GM23248 (cell line): ENCODE results near the gene RUNDC3A. TPM values are rescaled to one million over a fixed set of nuclear protein-coding genes. Genes with fewer than 3 reads are reported as not detected.

ENCODE experiments used
- DNase-seq: peaks from one replicate; pipeline ENCODE4 v3.0.0-alpha.2; 2015
- H2AFZ ChIP-seq: fragments of 200-600 bp; sonication (generic); 2 replicates; pipeline ENCODE4 v1.6.1; 2016; ENCODE audit warnings: antibody characterized with exemption
- H3F3A ChIP-seq: fragments of 200-600 bp; sonication (generic); 2 replicates; pipeline ENCODE4 v1.6.1; 2016; ENCODE audit warnings: mild to moderate bottlenecking, antibody characterized with exemption, mixed run types; ENCODE audit not compliant: insufficient read depth
- H3K27ac ChIP-seq: fragments of 200-600 bp; sonication (generic); 2 replicates; pipeline ENCODE4 v1.5.1; 2016; ENCODE audit warnings: mild to moderate bottlenecking
- H3K27me3 ChIP-seq: fragments of 200-600 bp; sonication (generic); replicated peaks from 2 replicates; pipeline ENCODE4 v1.6.1; 2016; ENCODE audit warnings: mild to moderate bottlenecking; ENCODE audit not compliant: insufficient read depth
- H3K36me3 ChIP-seq: fragments of 200-600 bp; sonication (generic); 2 replicates; pipeline ENCODE4 v1.6.1; 2016; ENCODE audit warnings: low read depth, mild to moderate bottlenecking
- H3K4me1 ChIP-seq: fragments of 200-600 bp; sonication (generic); 2 replicates; pipeline ENCODE4 v1.6.1; 2016; ENCODE audit warnings: mild to moderate bottlenecking; ENCODE audit not compliant: insufficient read depth
- H3K4me2 ChIP-seq: fragments of 200-600 bp; sonication (generic); one replicate; pipeline ENCODE4 v1.6.1; 2016; ENCODE audit warnings: mild to moderate bottlenecking; ENCODE audit not compliant: unreplicated experiment
- H3K4me3 ChIP-seq: fragments of 200-600 bp; sonication (generic); 2 replicates; pipeline ENCODE4 v1.5.1; 2016; ENCODE audit warnings: mild to moderate bottlenecking
- H3K79me2 ChIP-seq: fragments of 200-600 bp; sonication (generic); 2 replicates; pipeline ENCODE4 v1.6.1; 2016; ENCODE audit warnings: mild to moderate bottlenecking; ENCODE audit not compliant: insufficient read depth
- H3K9ac ChIP-seq: fragments of 200-600 bp; sonication (generic); 2 replicates; pipeline ENCODE4 v1.6.1; 2016; ENCODE audit warnings: mild to moderate bottlenecking
- H3K9me2 ChIP-seq: fragments of 200-600 bp; sonication (generic); 2 replicates; pipeline ENCODE4 v1.6.1; 2016; ENCODE audit warnings: mixed run types, mild to moderate bottlenecking, moderate library complexity; ENCODE audit not compliant: insufficient read depth
- H3K9me3 ChIP-seq: fragments of 200-600 bp; sonication (generic); one replicate; pipeline ENCODE4 v1.6.1; 2017; ENCODE audit warnings: low read depth
- H4K20me1 ChIP-seq: fragments of 200-600 bp; sonication (generic); 2 replicates; pipeline ENCODE4 v1.6.0; 2016; ENCODE audit not compliant: insufficient read depth
- EZH2 ChIP-seq: fragments of 200-600 bp; sonication (generic); IDR thresholded peaks from 2 replicates; pipeline ENCODE4 v1.6.1; 2018; ENCODE audit warnings: antibody characterized with exemption, mild to moderate bottlenecking; ENCODE audit not compliant: insufficient read depth, poor library complexity, severe bottlenecking
- EZH2phosphoT487 ChIP-seq: fragments of 200-600 bp; sonication (generic); IDR thresholded peaks from 2 replicates; pipeline ENCODE4 v1.6.1; 2018; ENCODE audit warnings: antibody characterized with exemption, moderate library complexity, mild to moderate bottlenecking, low read depth; ENCODE audit not compliant: insufficient read depth
- WGBS, 2 experiments: methylation state at CpG; one replicate each; pipeline ENCODE4 v1.1.6; 2015 to 2017; ENCODE audit warnings: low lambda C conversion rate in 2 of 2, low coverage in 1 of 2; ENCODE audit errors: missing lambda C conversion rate in 2 of 2; 5-methylcytosine and 5-hydroxymethylcytosine counted together
- in situ Hi-C: fragments of 300-500 bp; cut with MboI; formaldehyde crosslinking; loops from 2 replicates; pipeline ENCODE4 v1.15.0; 2020
- polyA plus RNA-seq: library from polyadenylated mRNA; unstranded; fragments of >200 nt; fragmentation: Nextera tagmentation; extraction: Ambion mirVana; gene quantifications from 2 replicates; pipeline ENCODE4 v1.2.1, GENCODE V29; 2016
- total RNA-seq: library from RNA; depleted of rRNA; stranded (reverse); fragments of >200 nt; shearing (Covaris generic); gene quantifications from 2 replicates; pipeline ENCODE4 v1.2.3, GENCODE V29; 2014

RUNDC3A gene
- total and polyA plus RNA-seq, 2 experiments from 2014 or later: 0.11 to 0.24 TPM

DNA sequence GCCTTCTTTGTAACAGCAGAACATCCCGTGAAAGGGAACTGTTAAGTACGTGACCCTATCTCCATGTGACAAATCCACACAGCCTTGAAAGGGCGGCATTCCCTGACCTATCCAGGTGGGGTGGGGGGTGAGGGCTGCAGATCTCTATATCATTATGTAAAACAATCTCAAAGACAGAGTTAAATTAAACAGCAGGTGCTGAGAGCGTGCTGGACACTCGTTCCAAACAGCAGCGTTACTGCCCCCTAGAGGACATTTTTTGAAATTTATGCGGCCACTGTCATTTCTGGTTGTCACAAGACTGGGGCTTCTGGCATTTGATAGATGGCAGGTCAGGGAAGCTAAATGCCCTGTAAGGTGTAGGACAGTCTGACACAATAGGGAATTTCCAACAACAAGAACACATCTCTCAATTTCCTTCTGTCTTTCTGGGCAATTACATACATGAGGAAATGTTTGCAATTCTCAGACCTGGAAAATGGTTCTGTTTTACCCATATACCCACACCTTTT lies 22.9 kb downstream of the RUNDC3A start:
- H3K4me2 ChIP-seq: no peak overlapping the region
- no peaks in the 10 kb centered on the region for H3K27me3 ChIP-seq
- no peaks in the 10 kb centered on the region for H3K9me3 ChIP-seq
- H3K9ac ChIP-seq: no peak overlapping the region
- in situ Hi-C loops: no loop called here
- no peaks in the 10 kb centered on the region for H3K36me3 ChIP-seq
- peaks cover 7% of the 10 kb centered on the region; the same call in 1 of the 2 replicates for H3K4me1 ChIP-seq
- no peak overlapping the region for H3K4me3 ChIP-seq
- WGBS, 2 experiments: 0 to 3% methylated on average over 7 of the region's 7 CpGs
- no peaks in the 10 kb centered on the region for H4K20me1 ChIP-seq
- peaks cover 7% of the 10 kb centered on the region; the same call in 1 of the 2 replicates for H3F3A ChIP-seq
- no peak for TF ChIP-seq EZH2phosphoT487
- TF ChIP-seq EZH2: no peak
- no peaks in the 10 kb centered on the region for H3K9me2 ChIP-seq
- peak; percentile 72 for DNase-seq
- no peaks in the 10 kb centered on the region for H3K79me2 ChIP-seq
- H3K27ac ChIP-seq: no peak overlapping the region
- H2AFZ ChIP-seq: no peak overlapping the region

DNA sequence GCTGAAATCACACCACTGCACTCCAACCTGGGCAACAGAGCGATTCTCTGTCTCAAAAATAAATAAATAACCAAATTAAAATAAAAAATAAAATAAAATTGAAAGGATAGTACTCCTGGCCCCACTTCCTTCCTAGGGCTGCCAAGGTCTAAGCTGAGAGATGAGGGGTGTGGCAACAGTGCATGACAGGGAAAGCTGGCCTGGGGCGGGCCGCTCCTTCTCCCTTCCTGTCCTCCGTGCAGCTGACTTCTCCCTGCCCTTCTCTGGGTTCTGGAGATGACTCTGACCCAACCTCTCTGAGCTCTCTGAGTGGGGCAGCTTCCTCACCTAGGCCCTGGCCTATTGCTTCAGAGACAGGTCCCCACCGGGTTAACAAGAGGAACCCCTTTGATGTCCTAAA lies 25.0 kb downstream of the RUNDC3A start:
- H3K27ac ChIP-seq: no peak overlapping the region
- peaks cover 4% of the 10 kb centered on the region; the same call in 1 of the 2 replicates for H3K4me1 ChIP-seq
- no peak overlapping the region for H2AFZ ChIP-seq
- no peak overlapping the region for H3K4me2 ChIP-seq
- H3K9me3 ChIP-seq: no peaks in the 10 kb centered on the region
- no peaks in the 10 kb centered on the region for H3K9me2 ChIP-seq
- no peak overlapping the region for H3K4me3 ChIP-seq
- H3K27me3 ChIP-seq: no peaks in the 10 kb centered on the region
- H3K36me3 ChIP-seq: no peaks in the 10 kb centered on the region
- no peaks in the 10 kb centered on the region for H4K20me1 ChIP-seq
- WGBS, 2 experiments: 48 to 58% methylated on average over 5 of the region's 5 CpGs
- in situ Hi-C loops: no loop called here
- H3F3A ChIP-seq: peaks cover under 1% of the 10 kb centered on the region; the same call in 1 of the 2 replicates
- H3K79me2 ChIP-seq: no peaks in the 10 kb centered on the region
- TF ChIP-seq EZH2 (no peak), EZH2phosphoT487 (no peak)
- DNase-seq: no peak
- H3K9ac ChIP-seq: no peak overlapping the region

- Histone ChIP-seq H3K79me2 (no peaks in the 10 kb centered on the region), H3K4me1 (no peaks in the 10 kb centered on the region), H2AFZ (no peak overlapping the region), H4K20me1 (no peaks in the 10 kb centered on the region), H3K4me2 (no peak overlapping the region), H3K27ac (no peak overlapping the region), H3K4me3 (no peak overlapping the region), H3K9me2 (no peaks in the 10 kb centered on the region), H3K36me3 (no peaks in the 10 kb centered on the region), H3K9me3 (no peaks in the 10 kb centered on the region), H3F3A (no peaks in the 10 kb centered on the region), H3K27me3 (no peaks in the 10 kb centered on the region), H3K9ac (no peak overlapping the region)
- in situ Hi-C loops: no loop called here
- no peak for DNase-seq
- WGBS, 2 experiments: 19 to 29% methylated on average over 2 of the region's 2 CpGs
- TF ChIP-seq EZH2phosphoT487 (no peak), EZH2 (no peak)
Measured at GRCh38 chr17:44334315-44334714, 25.9 kb downstream of the RUNDC3A start.

- Histone ChIP-seq H3K36me3 (no peaks in the 10 kb centered on the region), H3K4me3 (no peak overlapping the region), H4K20me1 (no peaks in the 10 kb centered on the region), H3K79me2 (no peaks in the 10 kb centered on the region), H2AFZ (no peak overlapping the region), H3F3A (no peaks in the 10 kb centered on the region), H3K9ac (no peak overlapping the region), H3K9me2 (no peaks in the 10 kb centered on the region), H3K4me1 (no peaks in the 10 kb centered on the region), H3K4me2 (no peak overlapping the region), H3K27me3 (no peaks in the 10 kb centered on the region), H3K27ac (no peak overlapping the region), H3K9me3 (no peaks in the 10 kb centered on the region)
- in situ Hi-C loops: no loop called here
- TF ChIP-seq EZH2 (no peak), EZH2phosphoT487 (no peak)
- 9 to 21% methylated on average over 3 of the region's 3 CpGs for WGBS, 2 experiments
- no peak for DNase-seq
Measured at GRCh38 chr17:44334727-44335126, 26.3 kb downstream of the RUNDC3A start.

GRCh38 chr17:44335564-44335963 lies 27.2 kb downstream of the RUNDC3A start:
- Histone ChIP-seq H3K9me2 (no peaks in the 10 kb centered on the region), H2AFZ (no peak overlapping the region), H3K4me2 (no peak overlapping the region), H3K4me3 (no peak overlapping the region), H3K4me1 (no peaks in the 10 kb centered on the region), H4K20me1 (no peaks in the 10 kb centered on the region), H3K79me2 (no peaks in the 10 kb centered on the region), H3K9me3 (no peaks in the 10 kb centered on the region), H3K36me3 (no peaks in the 10 kb centered on the region), H3K9ac (no peak overlapping the region), H3K27me3 (no peaks in the 10 kb centered on the region), H3K27ac (no peak overlapping the region), H3F3A (no peaks in the 10 kb centered on the region)
- no peak for DNase-seq
- TF ChIP-seq EZH2phosphoT487 (no peak), EZH2 (no peak)
- in situ Hi-C loops: no loop called here
- 77 to 80% methylated on average over 3 of the region's 3 CpGs for WGBS, 2 experiments
